K562 (cell line): ENCODE data around the gene SRGAP3. TPM values are rescaled to one million over a fixed set of nuclear protein-coding genes. Genes with fewer than 3 reads are reported as not detected.

Experiments
- ATAC-seq: fragments of 200-7000 bp; cut with Tn5 transposase; 3 replicates; pipeline ENCODE4 v1.9.1; 2020; ENCODE audit warnings: moderate library complexity
- BruUV-seq: library from RNA; stranded (reverse); fragments of 400-500 nt; replicated peaks from 2 replicates; lab custom pipeline; 2021; lab: Mats Ljungman, UMichigan
- CTCF ChIA-PET: fragments of 300-600 bp; formaldehyde crosslinking; extraction: SDS; loops from one replicate; lab custom pipeline; 2021; ENCODE audit warnings: low intra/inter-chr PET ratio; lab: Yijun Ruan, JAX
- POLR2A ChIA-PET: fragments of 300-600, 350-650 bp; sonication (Branson Sonifier 250); formaldehyde crosslinking; extraction: SDS; loops from one replicate; lab custom pipeline; 2021; ENCODE audit warnings: antibody characterized with exemption, inconsistent platforms; lab: Yijun Ruan, JAX
- DNase-seq, 4 experiments: peaks; one replicate each; pipeline versions ENCODE4 v3.0.0 to v3.0.0-alpha.2; 2011 to 2018; ENCODE audit warnings: low spot score in 3 of 4, mixed read lengths in 3 of 4; ENCODE audit errors: extremely low read depth in 1 of 4
- FAIRE-seq: peaks from 2 replicates; lab custom pipeline; 2011; peaks lifted over from hg19 to GRCh38; lab: Jason Lieb, UNC
- H2AFZ ChIP-seq: 2 replicates; pipeline ENCODE4 v1.6.0; 2011; ENCODE audit warnings: low read depth, low read length, control low read depth, inconsistent platforms
- H3K27ac ChIP-seq: fragments of 200-600 bp; 3 replicates; pipeline ENCODE4 v1.8.0; 2011; ENCODE audit warnings: low read depth, mild to moderate bottlenecking, control low read depth, inconsistent platforms, low read length, moderate library complexity, mixed read lengths; ENCODE audit errors: extremely low read depth
- H3K27me3 ChIP-seq, 2 experiments: fragments of 300-600 bp in 1 of 2; 2 replicates in 1 of 2; 3 replicates in 1 of 2; pipeline versions ENCODE4 v1.6.0 to v1.8.0; 2011; ENCODE audit warnings: inconsistent platforms in 2 of 2, low read length in 2 of 2, mild to moderate bottlenecking in 1 of 2, mixed read lengths in 1 of 2, moderate library complexity in 1 of 2; ENCODE audit not compliant: control insufficient read depth in 2 of 2, insufficient read depth in 2 of 2
- H3K36me3 ChIP-seq: fragments of 300-600 bp; 3 replicates; pipeline ENCODE4 v1.8.0; 2011; ENCODE audit warnings: mild to moderate bottlenecking, low read length, inconsistent platforms; ENCODE audit not compliant: control insufficient read depth, insufficient read depth
- H3K4me1 ChIP-seq, 2 experiments: fragments of 200-600 bp in 1 of 2; replicated peaks in 1 of 2; 2 replicates in 1 of 2; 3 replicates in 1 of 2; pipeline versions ENCODE4 v1.5.1 to v1.8.0; 2011; ENCODE audit warnings: inconsistent platforms in 2 of 2, low read length in 2 of 2, mild to moderate bottlenecking in 1 of 2, mixed read lengths in 1 of 2, moderate library complexity in 1 of 2; ENCODE audit not compliant: control insufficient read depth in 2 of 2, insufficient read depth in 2 of 2
- H3K4me2 ChIP-seq: 2 replicates; pipeline ENCODE4 v1.6.1; 2011; ENCODE audit warnings: low read length, control low read depth, inconsistent platforms, mixed read lengths; ENCODE audit not compliant: insufficient read depth
- H3K4me3 ChIP-seq: fragments of 200-600 bp; sonication (generic), shearing (Covaris generic); 2 replicates; pipeline ENCODE4 v1.5.1; 2016; ENCODE audit warnings: control low read depth, inconsistent platforms
- H3K79me2 ChIP-seq: fragments of 200-600 bp; 3 replicates; pipeline ENCODE4 v1.8.0; 2011; ENCODE audit warnings: low read length, inconsistent platforms; ENCODE audit not compliant: control insufficient read depth, insufficient read depth
- H3K9ac ChIP-seq, 2 experiments: 2 replicates each; pipeline versions ENCODE4 v1.6.0 to v1.6.1; 2011; ENCODE audit warnings: low read depth in 2 of 2, low read length in 2 of 2, control low read depth in 1 of 2, inconsistent platforms in 1 of 2, mild to moderate bottlenecking in 1 of 2, mixed read lengths in 1 of 2; ENCODE audit not compliant: insufficient read depth in 1 of 2
- H3K9me1 ChIP-seq: one replicate; pipeline ENCODE4 v1.6.0; 2011; ENCODE audit warnings: inconsistent platforms, mild to moderate bottlenecking, low read length, moderate library complexity; ENCODE audit not compliant: control insufficient read depth, insufficient read depth
- H3K9me3 ChIP-seq: replicated peaks from 2 replicates; pipeline ENCODE4 v1.5.1; 2011; ENCODE audit warnings: low read depth, low read length, inconsistent platforms; ENCODE audit not compliant: control insufficient read depth, insufficient read depth
- H4K20me1 ChIP-seq: replicated peaks from 2 replicates; pipeline ENCODE4 v1.6.1; 2011; ENCODE audit warnings: low read length, inconsistent platforms, mixed read lengths; ENCODE audit not compliant: control insufficient read depth, insufficient read depth
- CEBPG ChIP-seq, 3 experiments: fragments of 200-800 bp in 1 of 3; sonication (Bioruptor generic) in 1 of 3; sonication (generic) in 1 of 3; formaldehyde crosslinking in 1 of 3; IDR thresholded peaks in 2 of 3; conservative IDR thresholded peaks in 1 of 3; 2 replicates each; pipeline versions ENCODE4 v1.6.1 to v1.8.0; 2016 to 2022; ENCODE audit warnings: missing compliant biosample characterization in 2 of 3, missing genetic modification characterization in 2 of 3, mild to moderate bottlenecking in 1 of 3, missing genetic modification reagents in 1 of 3
- DDX20 ChIP-seq: fragments of 450-650 bp; IDR thresholded peaks from 2 replicates; pipeline ENCODE4 v1.6.1; 2016; ENCODE audit warnings: missing genetic modification characterization, low read depth, mild to moderate bottlenecking, missing compliant biosample characterization, moderate library complexity
- HES1 ChIP-seq: fragments of 450-650 bp; IDR thresholded peaks from 2 replicates; pipeline ENCODE4 v1.6.1; 2016; ENCODE audit warnings: low read depth, mild to moderate bottlenecking, moderate library complexity
- ZC3H11A ChIP-seq: IDR thresholded peaks from 2 replicates; pipeline ENCODE4 v1.6.1; 2012; ENCODE audit warnings: low read depth, low read length, improper control_type of control experiment
- ZNF121 ChIP-seq: sonication (generic); formaldehyde crosslinking; conservative IDR thresholded peaks from 2 replicates; pipeline ENCODE4 v1.8.0; 2022; ENCODE audit warnings: missing genetic modification reagents
- WGBS: fragments of 100-300 bp; shearing (Covaris generic); methylation state at CpG from one replicate; pipeline ENCODE4 v1.1.6; 2016; ENCODE audit warnings: low coverage, mixed read lengths; ENCODE audit not compliant: insufficient coverage; ENCODE audit errors: missing lambda C conversion rate; 5-methylcytosine and 5-hydroxymethylcytosine counted together
- in situ Hi-C: fragments of 300-500 bp; cut with MboI; formaldehyde crosslinking; loops from 4 replicates; pipeline ENCODE4 v1.15.0; 2018; ENCODE audit warnings: inconsistent platforms, mixed read lengths
- intact Hi-C: fragments of 100-400 bp; cut with micrococcal nuclease; formaldehyde crosslinking; loops from 2 replicates; pipeline ENCODE4 v1.14.2; 2022
- polyA plus RNA-seq, 8 experiments: library from polyadenylated mRNA; depleted of rRNA in 4 of 8; stranded (reverse) in 5 of 8; unstranded in 3 of 8; fragments of >200 nt; fragmentation: Nextera tagmentation in 2 of 8; fragmentation: Illumina TruSeq in 1 of 8; extraction: Ambion mirVana in 2 of 8; extraction: Trizol in 1 of 8; gene quantifications; 2 replicates each; pipeline versions ENCODE4 v1.2.1 to v1.2.3, GENCODE V29; 2011 to 2014; ENCODE audit warnings: inconsistent platforms in 1 of 8, missing spikeins in 1 of 8
- total RNA-seq, 7 experiments: library from RNA; depleted of rRNA in 6 of 7; stranded (reverse); fragments of >200 nt in 6 of 7; fragmentation: Illumina TruSeq in 2 of 7; extraction: Trizol in 2 of 7; gene quantifications; 2 replicates each; pipeline versions ENCODE4 v1.2.1 to v1.2.3, GENCODE V29; 2011 to 2021; ENCODE audit warnings: low replicate concordance in 1 of 7
- TF ChIP-seq, protein P1 (sequence below), 3 experiments: IDR thresholded peaks in 2 of 3; conservative IDR thresholded peaks in 1 of 3; 2 replicates each; pipeline ENCODE4 v1.5.1; 2011 to 2012; ENCODE audit warnings: low read length in 3 of 3, mild to moderate bottlenecking in 3 of 3, control low read depth in 2 of 3, improper control_type of control experiment in 1 of 3, inconsistent platforms in 1 of 3, low read depth in 1 of 3, mixed read lengths in 1 of 3, moderate library complexity in 1 of 3; ENCODE audit not compliant: insufficient read depth in 2 of 3
- TF ChIP-seq, protein P2 (sequence below), 2 experiments: IDR thresholded peaks in 1 of 2; conservative IDR thresholded peaks in 1 of 2; 2 replicates each; pipeline ENCODE4 v1.6.1; 2016; ENCODE audit warnings: low read depth in 2 of 2, mild to moderate bottlenecking in 1 of 2, missing compliant biosample characterization in 1 of 2, missing genetic modification characterization in 1 of 2, moderate library complexity in 1 of 2

Gene SRGAP3
- total and polyA plus RNA-seq, 9 of the 15 experiments (the other 6 are each of a cell fraction or from before 2014, with no cell fraction given): 0.11 to 0.85 (median 0.35) TPM; not detected in 2

DNA sequence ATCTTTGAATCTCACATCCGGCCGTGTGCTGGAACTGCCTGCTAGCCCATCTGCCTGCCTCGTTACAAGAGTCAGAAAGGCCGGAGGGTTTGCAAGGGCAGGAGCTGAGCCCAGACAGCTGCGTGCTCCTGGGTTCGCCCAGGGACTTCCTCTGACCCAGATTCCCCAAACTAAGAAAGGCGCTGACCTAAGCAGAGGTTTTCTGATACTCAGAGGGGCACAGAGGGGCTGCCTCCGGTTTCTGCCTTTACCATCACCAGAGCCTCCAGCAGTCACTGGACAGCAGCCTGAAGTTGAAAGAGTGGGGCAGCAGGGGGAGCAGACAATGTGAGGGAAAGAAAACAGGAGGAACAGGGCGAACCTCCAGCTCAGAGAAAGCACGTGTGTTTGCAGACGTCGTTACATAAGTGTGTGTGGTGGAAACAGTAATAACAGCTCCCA is 252.7 kb downstream of the SRGAP3 start:
- WGBS: under 1% methylated on average over 12 of the region's 12 CpGs
- Histone ChIP-seq H3K9me1 (peaks cover 6% of the 10 kb centered on the region), H3K27ac (no peak overlapping the region), H3K4me2 (no peak overlapping the region), H2AFZ (no peak overlapping the region), H3K27me3 (peaks cover 40 to 58% of the 10 kb centered on the region in 2 experiments), H3K9me3 (no peaks in the 10 kb centered on the region), H3K36me3 (no peaks in the 10 kb centered on the region), H3K79me2 (no peaks in the 10 kb centered on the region), H3K4me1 (no peaks in the 10 kb centered on the region), H3K4me3 (no peak overlapping the region), H3K9ac (no peak overlapping the region), H4K20me1 (0 out of 2 replicates have a peak, but pooled peaks cover 6% of the 10 kb centered on the region)
- POLR2A ChIA-PET: interaction anchor here (0.6 kb wide), 2 partner anchors 13 to 244 kb away, joined by 3 read pairs; no protein-coding TSS in a partner anchor
- CTCF ChIA-PET: interaction anchor here (0.6 kb wide), 1 partner anchor 70 kb away, joined by 3 read pairs; no protein-coding TSS in a partner anchor
- no peak for FAIRE-seq
- peak in 1 of 4 experiments; percentile 8 for DNase-seq
- no TSS peak for BruUV-seq
- TF ChIP-seq, protein P1, sequence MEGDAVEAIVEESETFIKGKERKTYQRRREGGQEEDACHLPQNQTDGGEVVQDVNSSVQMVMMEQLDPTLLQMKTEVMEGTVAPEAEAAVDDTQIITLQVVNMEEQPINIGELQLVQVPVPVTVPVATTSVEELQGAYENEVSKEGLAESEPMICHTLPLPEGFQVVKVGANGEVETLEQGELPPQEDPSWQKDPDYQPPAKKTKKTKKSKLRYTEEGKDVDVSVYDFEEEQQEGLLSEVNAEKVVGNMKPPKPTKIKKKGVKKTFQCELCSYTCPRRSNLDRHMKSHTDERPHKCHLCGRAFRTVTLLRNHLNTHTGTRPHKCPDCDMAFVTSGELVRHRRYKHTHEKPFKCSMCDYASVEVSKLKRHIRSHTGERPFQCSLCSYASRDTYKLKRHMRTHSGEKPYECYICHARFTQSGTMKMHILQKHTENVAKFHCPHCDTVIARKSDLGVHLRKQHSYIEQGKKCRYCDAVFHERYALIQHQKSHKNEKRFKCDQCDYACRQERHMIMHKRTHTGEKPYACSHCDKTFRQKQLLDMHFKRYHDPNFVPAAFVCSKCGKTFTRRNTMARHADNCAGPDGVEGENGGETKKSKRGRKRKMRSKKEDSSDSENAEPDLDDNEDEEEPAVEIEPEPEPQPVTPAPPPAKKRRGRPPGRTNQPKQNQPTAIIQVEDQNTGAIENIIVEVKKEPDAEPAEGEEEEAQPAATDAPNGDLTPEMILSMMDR (IDR thresholded peaks at IDR 0.05 in 2 of 3, conservative IDR thresholded peaks at IDR 0.05 in 1 of 3; ENCODE audit: insufficient read depth in 2 of 3, low read depth in 1 of 3, low read length in 3 of 3): peak; percentile 12 to 21 (median 18); a peak in 2 of 6 replicates
- no peak for TF ChIP-seq ZC3H11A
- no peak for TF ChIP-seq CEBPG (CRISPR knock-in tag; IDR thresholded peaks at IDR 0.05)
- no peak for TF ChIP-seq CEBPG (tag; conservative IDR thresholded peaks at IDR 0.05 in 1 of 2, IDR thresholded peaks at IDR 0.05 in 1 of 2)
- no peak for TF ChIP-seq HES1
- TF ChIP-seq, protein P2, sequence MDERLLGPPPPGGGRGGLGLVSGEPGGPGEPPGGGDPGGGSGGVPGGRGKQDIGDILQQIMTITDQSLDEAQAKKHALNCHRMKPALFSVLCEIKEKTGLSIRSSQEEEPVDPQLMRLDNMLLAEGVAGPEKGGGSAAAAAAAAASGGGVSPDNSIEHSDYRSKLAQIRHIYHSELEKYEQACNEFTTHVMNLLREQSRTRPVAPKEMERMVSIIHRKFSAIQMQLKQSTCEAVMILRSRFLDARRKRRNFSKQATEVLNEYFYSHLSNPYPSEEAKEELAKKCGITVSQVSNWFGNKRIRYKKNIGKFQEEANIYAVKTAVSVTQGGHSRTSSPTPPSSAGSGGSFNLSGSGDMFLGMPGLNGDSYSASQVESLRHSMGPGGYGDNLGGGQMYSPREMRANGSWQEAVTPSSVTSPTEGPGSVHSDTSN (CRISPR knock-in tag; IDR thresholded peaks at IDR 0.05; ENCODE audit: low read depth): no peak
- TF ChIP-seq, protein P2 (tag; conservative IDR thresholded peaks at IDR 0.05; ENCODE audit: low read depth): no peak
- no peak for TF ChIP-seq ZNF121 (CRISPR knock-in tag)
- TF ChIP-seq DDX20 (tag): no peak
- ATAC-seq: peak; percentile 75
- in situ Hi-C loops (no loop called here), intact Hi-C loops (no loop called here)
